ENCODE measurements around the gene MYLK. TPM values are rescaled to one million over a fixed set of nuclear protein-coding genes. Genes with fewer than 3 reads are reported as not detected.

The MYLK gene
- total RNA-seq, 2 donors from 2014 or later: 99.0 to 240 TPM

GRCh38 chr3:123635217-123635616, 248.9 kb downstream of the MYLK start:
- intact Hi-C loops (cut with DNase I, micrococcal nuclease): no loop called here
- DNase-seq (no peak), ATAC-seq (peak; percentile 13)

GRCh38 chr3:123634149-123635051, 249.7 kb downstream of the MYLK start:
- intact Hi-C loops (cut with DNase I, micrococcal nuclease): no loop called here
- ATAC-seq (no peak), DNase-seq (no peak)

DNA sequence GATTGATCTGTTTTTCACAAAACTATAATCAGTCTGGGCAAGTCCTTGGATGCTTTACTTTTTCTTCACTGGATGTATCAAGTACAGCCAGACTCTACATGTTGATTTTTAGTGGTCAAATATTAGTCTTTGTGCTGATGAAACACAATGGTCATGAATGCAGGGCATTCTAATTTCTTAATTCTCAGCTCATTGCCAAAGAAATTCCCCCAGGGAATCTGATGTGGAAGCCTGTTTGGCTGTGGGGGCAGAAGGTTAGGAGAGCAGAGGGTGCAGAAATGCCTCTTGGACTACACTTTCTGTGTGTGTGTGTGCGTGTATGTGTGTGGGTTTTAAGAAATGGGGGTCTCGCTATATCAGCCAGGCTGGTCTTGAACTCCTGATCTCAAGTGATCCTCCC, 250.6 kb downstream of the MYLK start:
- no peak for ATAC-seq
- no peak for DNase-seq
- intact Hi-C loops (cut with DNase I, micrococcal nuclease): no loop called here

DNA sequence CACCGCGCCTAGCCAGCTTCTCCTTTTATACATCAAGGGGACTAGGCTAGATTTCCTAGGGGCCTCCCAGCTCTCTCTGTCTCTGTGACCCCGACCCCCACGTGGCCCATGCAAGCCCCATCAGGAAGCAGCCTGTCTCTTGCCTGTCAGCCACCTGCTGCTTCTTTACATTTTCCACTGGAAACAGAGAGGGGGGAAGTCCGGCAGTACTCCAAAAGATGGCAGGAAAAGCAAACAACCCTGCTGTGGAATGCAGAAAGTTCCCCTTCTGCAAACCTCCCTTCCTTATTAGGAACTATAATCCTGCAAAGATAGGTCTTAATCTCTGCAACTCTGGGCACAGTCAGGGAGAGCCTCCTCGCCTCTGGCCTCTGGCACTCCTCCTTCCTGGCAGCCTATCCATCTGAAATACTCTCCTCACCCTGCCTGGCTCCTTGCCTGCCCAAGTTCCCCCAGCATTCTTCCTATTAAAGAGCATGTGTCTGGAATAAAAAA, 251.9 kb downstream of the MYLK start:
- intact Hi-C loops (cut with DNase I, micrococcal nuclease): no loop called here
- DNase-seq (no peak), ATAC-seq (no peak)

DNA sequence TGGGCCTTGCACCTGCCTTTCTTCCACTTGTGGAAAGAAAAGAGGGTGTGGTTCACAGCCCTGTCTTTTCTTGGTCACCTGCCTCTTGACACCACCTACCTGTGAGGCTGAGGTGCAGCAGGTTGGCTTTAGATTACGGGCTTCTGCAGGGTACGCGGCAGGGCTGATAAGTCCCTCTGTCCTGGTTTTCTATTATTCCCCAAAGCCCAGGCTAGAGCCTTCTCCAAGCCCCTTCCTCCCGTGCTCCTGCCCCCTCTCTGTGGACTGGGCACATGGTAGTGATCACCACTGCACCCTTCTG, 254.4 kb downstream of the MYLK start:
- DNase-seq (no peak), ATAC-seq (peak; percentile 13)
- intact Hi-C loops (cut with DNase I, micrococcal nuclease): no loop called here

DNA sequence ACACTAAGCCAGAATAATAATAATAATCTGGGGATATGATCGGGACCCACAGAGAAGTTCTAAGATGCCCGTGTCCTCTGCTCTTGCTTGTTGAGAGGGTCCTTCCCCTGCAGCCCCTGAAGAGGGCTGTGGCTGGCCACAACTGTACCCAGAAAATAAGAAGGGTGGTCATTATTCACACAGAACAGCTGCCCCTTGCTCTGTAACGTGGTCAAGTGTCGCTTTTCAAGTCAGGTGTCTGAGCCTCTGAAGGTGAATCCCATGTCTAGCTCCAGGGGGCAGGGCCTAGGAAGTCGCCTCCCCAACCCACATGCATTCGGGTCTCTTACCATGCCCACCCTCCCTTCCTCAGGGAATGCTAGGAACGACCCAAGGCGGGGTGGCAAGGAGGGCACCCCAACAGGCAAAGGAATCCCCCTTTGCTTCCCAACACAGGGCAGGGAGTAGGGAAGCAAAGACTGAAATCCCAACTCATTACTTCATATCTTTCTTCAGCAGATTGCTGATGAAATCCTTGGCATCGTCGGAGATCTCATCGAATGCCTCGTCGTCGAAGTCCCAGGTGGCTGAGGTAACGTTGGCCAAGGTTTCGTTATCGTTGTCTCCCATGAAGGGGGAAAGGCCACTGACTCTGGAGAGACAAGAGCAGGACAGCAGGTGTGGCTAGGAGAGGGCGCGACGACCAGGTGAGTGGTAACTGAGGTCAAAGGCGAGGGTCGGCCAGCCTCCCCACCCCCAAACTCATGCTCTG, 255.0 kb downstream of the MYLK start:
- intact Hi-C loops (cut with DNase I, micrococcal nuclease): no loop called here
- no peak for DNase-seq
- no peak for ATAC-seq

- peak; percentile 21 to 62 for DNase-seq
- intact Hi-C loops (cut with DNase I, micrococcal nuclease): no loop called here
- ATAC-seq: peak; percentile 58
Measured at GRCh38 chr3:123627673-123628670, 256.2 kb downstream of the MYLK start.

DNA sequence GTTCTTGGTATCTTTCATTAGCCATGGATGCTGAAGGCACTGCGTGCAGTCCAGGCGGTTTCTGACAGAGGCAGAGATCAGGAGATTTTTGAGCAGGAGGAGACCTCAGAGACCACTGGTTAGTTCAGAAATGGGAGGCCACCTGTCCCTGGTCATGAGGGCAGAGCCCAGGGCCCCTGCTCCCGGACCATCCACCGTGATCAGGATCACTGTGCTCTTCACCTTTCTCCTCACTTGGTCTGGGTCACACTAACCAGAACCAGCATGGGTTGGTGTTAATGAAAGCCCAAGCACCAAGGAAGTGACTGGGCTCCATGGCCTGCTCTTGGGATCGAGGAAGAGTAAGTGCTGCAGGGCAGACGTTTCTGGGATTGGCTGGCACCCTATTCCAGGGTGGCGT, 257.3 kb downstream of the MYLK start:
- DNase-seq: no peak

GRCh38 chr3:123624302-123624701, 259.8 kb downstream of the MYLK start:
- peak; percentile 50 for ATAC-seq
- no peak for DNase-seq
- intact Hi-C loops (cut with DNase I, micrococcal nuclease): no loop called here

More for the DNA sequence above, 257.3 kb downstream of the MYLK start:
- intact Hi-C loops (cut with DNase I, micrococcal nuclease): no loop called here
- ATAC-seq: no peak

DNA sequence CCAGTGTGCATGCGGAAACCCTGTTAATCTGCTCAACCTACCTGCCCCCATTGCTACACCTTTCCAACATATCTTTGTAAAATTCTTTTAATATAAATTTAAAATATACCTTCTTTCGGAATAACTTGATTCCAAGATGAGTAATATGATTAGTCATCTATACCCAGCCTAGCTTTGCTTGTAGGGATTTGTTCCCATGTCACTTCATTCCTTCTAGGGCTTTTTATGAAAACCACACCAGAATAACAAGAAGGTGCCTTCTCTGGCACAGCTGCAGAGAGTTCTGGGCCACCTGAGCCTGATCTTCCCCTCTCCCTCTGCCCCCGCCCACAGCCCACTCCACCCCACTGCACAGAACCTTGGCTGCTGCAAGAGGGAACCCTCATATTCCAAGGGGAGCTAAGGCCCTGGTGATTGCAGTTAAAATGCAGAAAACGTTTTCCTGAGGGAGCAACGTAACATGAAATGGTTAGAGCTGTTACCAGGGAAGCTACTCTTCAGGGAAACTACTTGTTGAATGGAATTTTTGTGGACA, 260.7 kb downstream of the MYLK start:
- ATAC-seq (no peak), DNase-seq (no peak)
- intact Hi-C loops (cut with DNase I, micrococcal nuclease): no loop called here

- DNase-seq (no peak), ATAC-seq (no peak)
- intact Hi-C loops (cut with DNase I, micrococcal nuclease): no loop called here
Measured at GRCh38 chr3:123622766-123623165, 261.4 kb downstream of the MYLK start.

DNA sequence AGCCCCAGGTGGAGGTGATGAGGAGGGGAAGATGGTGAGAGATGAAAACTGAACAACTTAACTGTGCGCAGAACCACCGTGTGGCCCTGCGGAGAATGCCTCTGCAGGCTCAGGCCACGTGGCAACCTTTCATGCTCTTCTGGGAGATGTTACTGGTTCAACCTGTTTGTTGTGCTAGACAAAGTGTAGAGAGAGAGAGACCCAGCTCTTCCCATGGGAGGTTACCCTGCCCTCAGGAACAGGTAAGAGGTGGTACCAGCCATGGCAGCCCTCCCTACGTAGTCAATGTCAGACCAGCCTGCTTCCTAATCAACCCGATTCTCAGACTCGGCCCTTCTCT, 262.3 kb downstream of the MYLK start:
- ATAC-seq (no peak), DNase-seq (no peak)
- intact Hi-C loops (cut with DNase I, micrococcal nuclease): no loop called here

DNA sequence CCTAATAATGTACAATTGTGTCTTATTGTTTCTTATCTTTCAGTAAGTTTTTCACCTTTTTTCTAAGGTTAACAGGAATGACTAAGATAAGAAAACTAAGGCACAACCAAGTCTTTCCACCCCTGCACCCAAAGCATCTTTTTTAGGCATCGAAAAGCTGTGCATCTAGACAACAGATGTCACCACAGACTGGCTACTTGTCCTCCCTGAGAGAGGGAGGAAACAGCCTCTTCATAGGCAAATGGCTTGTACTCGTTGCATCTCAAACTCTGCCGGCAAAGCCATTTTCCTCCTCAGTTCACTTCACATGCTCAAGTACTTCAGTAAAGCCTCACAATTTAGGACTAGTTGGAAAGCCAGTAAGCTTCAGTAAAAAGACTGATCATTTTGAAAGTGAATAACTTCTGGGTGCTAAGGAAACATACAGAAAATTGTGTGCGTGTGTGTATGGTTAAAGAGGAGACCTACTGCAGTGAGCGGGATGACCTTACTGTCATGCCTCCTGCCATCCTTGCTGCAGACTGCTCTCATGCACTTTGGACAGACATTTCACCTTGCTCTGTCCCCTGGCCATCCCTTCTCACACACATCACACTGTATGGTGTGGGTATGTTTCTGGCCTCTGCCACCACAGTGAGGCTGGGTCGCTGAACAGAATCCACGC, 262.8 kb downstream of the MYLK start:
- ATAC-seq: no peak
- intact Hi-C loops (cut with DNase I, micrococcal nuclease): no loop called here
- no peak for DNase-seq

- peak; percentile 39 for ATAC-seq
Measured at GRCh38 chr3:123620343-123620742, 263.8 kb downstream of the MYLK start.

DNA sequence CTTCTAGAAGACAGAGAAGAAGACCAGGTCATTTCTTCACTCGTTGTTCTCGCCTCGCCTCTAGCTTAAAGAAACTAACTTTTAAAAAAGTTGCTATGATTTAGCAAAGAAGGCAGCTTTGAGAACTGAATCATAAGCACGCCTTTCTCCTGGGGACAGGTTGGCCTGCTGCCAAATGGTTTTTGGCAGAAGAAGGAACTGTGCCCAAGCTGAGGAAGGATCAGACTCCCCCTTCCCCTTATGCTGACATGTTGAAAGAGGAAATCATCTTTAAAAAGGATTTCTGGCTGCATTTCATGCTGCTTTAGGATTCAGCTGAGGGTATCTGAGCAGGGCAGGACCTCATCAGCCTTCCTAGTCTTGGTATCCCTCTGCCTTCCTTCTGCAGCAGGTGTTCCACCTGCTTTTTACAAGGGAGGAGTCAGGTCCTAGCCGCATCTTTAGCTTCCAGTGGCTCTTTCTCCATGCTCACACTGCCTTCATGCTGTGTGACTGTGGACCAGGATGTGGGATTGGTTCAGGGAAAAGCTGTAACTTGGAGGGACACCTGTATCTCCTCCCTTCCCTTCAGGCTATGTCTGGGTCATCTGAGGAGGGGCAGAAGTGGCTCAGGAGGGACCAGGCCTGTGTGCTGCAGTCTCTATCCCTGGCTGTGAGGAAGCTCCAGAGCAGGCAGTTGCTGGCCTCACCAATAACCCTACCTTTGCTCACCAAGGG, 265.2 kb downstream of the MYLK start:
- peak; percentile 60 to 62 for DNase-seq
- intact Hi-C loops (cut with DNase I, micrococcal nuclease): no loop called here
- ATAC-seq: peak; percentile 17

More at GRCh38 chr3:123620343-123620742, 263.8 kb downstream of the MYLK start:
- peak; percentile 16 to 51 for DNase-seq
- intact Hi-C loops (cut with DNase I, micrococcal nuclease): no loop called here

DNA sequence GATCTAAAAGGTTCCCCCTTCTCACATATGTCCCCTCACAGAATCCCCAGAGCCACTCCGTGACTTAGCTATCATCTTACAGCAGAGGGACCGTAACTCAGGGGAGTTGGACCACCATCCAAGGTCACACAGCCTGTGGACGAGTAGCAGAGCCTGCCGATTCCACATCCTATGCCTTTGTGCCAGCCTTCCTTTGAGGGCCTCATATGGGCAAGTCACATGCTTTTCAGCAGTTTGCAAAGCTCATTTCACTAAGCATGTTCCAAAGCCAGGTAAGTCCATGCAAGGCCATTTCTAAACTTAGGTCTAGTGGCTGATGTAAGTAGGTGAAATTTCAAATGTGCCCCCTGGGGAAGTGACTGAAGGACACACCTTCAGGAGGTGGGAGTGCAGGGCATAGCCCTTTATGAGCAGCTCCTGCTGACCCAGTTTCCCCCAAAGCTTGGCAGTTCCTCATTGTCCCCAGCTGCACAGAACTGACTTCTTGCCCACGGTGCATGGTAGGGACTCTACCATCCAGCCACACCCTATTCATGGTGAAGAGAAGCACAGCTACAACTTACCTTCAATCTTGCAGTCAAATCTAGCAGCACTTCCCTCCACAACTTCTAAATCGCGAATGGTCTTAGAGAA, 265.9 kb downstream of the MYLK start:
- DNase-seq (no peak), ATAC-seq (no peak)
- intact Hi-C loops (cut with DNase I, micrococcal nuclease): no loop called here

- ATAC-seq (no peak), DNase-seq (no peak)
- intact Hi-C loops (cut with DNase I, micrococcal nuclease): no loop called here
Measured at GRCh38 chr3:123616593-123616992, 267.5 kb downstream of the MYLK start.
